Naive thymus-derived CD8-positive, alpha-beta T cell (primary cell): ENCODE data around the gene AKNA. TPM values are rescaled to one million over a fixed set of nuclear protein-coding genes. Genes with fewer than 3 reads are reported as not detected.
A peak's percentile ranks its signal among the peaks of the same experiment; 100 is the strongest.

Experiments
- ATAC-seq, 2 donors: fragments of 150-1000 bp; cut with Tn5 transposase in 1 of 2; sonication (Bioruptor Pico), chemical (Tn5 transposase) in 1 of 2; 1 replicate in 1 of 2; 2 replicates in 1 of 2; pipeline ENCODE4 v1.10.0; 2021; ENCODE audit warnings: mild to moderate bottlenecking in 2 of 2, moderate library complexity in 2 of 2
- POLR2A ChIA-PET: fragments of 350-600 bp; sonication (Branson Sonifier 250); formaldehyde crosslinking; loops from one replicate; lab custom pipeline; 2021; ENCODE audit warnings: antibody characterized with exemption; lab: Charles Lee
- DNase-seq, 10 donors: peaks; one replicate each; pipeline versions ENCODE4 v3.0.0 to v3.0.0-alpha.2; 2020 to 2022
- H3K27ac Mint-ChIP-seq, 10 donors: one replicate each; pipeline ENCODE4 v1.8.0; 2020 to 2022; ENCODE audit warnings: mild to moderate bottlenecking in 10 of 10, mixed read lengths in 10 of 10, moderate library complexity in 4 of 10, inconsistent platforms in 1 of 10
- H3K27me3 Mint-ChIP-seq, 5 donors: one replicate each; pipeline ENCODE4 v1.8.0; 2021 to 2022; ENCODE audit warnings: mixed read lengths in 5 of 5
- H3K36me3 Mint-ChIP-seq, 3 donors: one replicate each; pipeline ENCODE4 v1.8.0; 2020 to 2022; ENCODE audit warnings: mixed read lengths in 3 of 3, mild to moderate bottlenecking in 2 of 3, inconsistent platforms in 1 of 3
- H3K4me1 Mint-ChIP-seq, 4 donors: one replicate each; pipeline ENCODE4 v1.8.0; 2021 to 2022; ENCODE audit warnings: mixed read lengths in 4 of 4
- H3K4me3 Mint-ChIP-seq, 10 donors: one replicate each; pipeline ENCODE4 v1.8.0; 2020 to 2022; ENCODE audit warnings: mild to moderate bottlenecking in 10 of 10, mixed read lengths in 10 of 10, moderate library complexity in 6 of 10, inconsistent platforms in 1 of 10
- H3K9me3 Mint-ChIP-seq, 9 donors: one replicate each; pipeline ENCODE4 v1.8.0; 2020 to 2022; ENCODE audit warnings: mixed read lengths in 9 of 9, mild to moderate bottlenecking in 3 of 9, inconsistent platforms in 1 of 9, moderate library complexity in 1 of 9
- polyA plus RNA-seq, 3 donors: library from polyadenylated mRNA; unstranded; fragments of 300-500 nt; fragmentation: Illumina TruSeq; gene quantifications; one replicate each; pipeline ENCODE4 v1.2.3, GENCODE V29; 2021
- total RNA-seq, 8 experiments: library from RNA in 2 of 8; stranded (reverse) in 2 of 8; gene quantifications; one replicate each; pipeline ENCODE4 v1.2.3 and lab custom pipeline; 2021 to 2026

AKNA gene
- total and polyA plus RNA-seq, 5 experiments from 2014 or later: 12.7 to 430 (median 31.6) TPM

DNA sequence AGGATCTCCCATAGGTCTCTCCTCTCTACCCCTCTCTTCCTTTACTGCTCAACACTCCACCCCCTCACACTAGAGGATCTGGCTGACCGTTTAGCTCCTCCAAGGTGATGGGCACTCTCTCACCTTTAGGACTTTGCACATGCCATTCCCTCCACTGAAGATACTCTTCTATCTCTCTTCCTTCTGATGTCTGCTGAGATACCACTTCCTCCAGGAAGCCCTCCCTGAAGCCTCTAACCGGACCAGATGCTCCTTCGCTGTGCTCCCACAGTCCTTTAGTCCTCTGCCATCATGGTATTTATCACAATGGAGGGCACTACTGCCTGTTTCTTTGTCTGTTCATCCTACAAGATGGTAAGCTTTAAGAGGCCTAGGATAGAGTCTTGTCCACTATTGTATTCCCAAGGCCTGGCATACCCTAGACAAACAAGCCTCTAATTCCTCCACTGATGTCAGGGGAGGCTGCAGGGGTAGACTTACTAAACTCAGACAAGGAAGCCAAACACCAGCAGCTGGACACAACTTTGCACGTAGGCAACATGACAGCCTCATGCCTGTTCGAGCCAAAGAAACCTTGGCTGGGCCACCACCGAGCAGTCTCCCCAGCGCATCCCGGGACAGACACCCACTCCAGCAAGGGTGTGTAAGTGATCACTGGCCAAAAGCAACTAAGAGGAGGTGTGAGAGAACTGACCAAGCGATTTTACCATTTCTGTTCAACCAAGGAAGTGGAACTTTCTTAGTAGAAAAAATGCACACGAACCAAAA is 37.9 kb downstream of the AKNA start:
- H3K4me3 Mint-ChIP-seq: peak overlapping the region in 8 of 10 donors; percentile 40 to 81 (median 64)
- H3K27ac Mint-ChIP-seq: peak overlapping the region; percentile 84 to 96 (median 93)
- no peaks in the 10 kb centered on the region for H3K9me3 Mint-ChIP-seq
- POLR2A ChIA-PET: interaction anchor here (1.0 to 41.6 kb wide), 5 partner anchors 8 to 43 kb away, joined by 4 to 1589 read pairs (median 6); partner anchors contain the start of gene AKNA
- H3K4me1 Mint-ChIP-seq: peaks cover 25 to 64% (median 49%) of the 10 kb centered on the region in 4 donors
- peaks cover 0 to 92% (median 31%) of the 10 kb centered on the region in 3 donors for H3K36me3 Mint-ChIP-seq
- ATAC-seq (no peak), DNase-seq (no peak)
- H3K27me3 Mint-ChIP-seq: no peaks in the 10 kb centered on the region

DNA sequence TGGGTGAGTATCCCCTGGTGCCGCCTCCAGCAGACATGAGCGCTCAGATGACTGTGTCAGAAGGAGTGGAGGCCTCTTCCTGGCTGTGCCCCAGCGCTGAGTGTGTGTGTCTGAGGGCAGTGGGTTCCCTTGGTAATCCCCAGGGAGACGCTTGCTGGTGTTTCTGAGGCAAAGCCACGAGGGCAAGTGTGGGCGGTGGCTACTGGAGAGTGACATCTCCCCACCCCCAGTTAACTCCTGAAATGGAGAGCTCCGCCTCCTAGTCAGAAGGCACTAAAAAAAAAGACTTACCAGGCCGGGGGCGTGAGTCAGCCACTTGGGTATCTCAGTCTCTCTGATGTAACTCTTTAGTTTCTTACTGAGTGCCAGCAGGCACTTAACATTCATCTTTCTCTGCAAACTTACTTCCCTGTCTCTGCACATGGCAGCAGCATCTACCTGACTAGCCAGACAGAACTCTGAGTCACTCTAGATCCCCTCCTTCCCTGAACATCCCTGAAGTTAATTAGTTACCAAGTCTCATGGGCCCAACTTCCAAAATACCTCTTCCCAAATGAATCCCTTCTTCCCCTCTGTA is 38.8 kb downstream of the AKNA start:
- no peaks in the 10 kb centered on the region for H3K27me3 Mint-ChIP-seq
- ATAC-seq: peak; percentile 81 to 82
- H3K27ac Mint-ChIP-seq: peak overlapping the region; percentile 84 to 96 (median 93)
- H3K4me3 Mint-ChIP-seq: peak overlapping the region in 9 of 10 donors; percentile 37 to 81 (median 67)
- DNase-seq: peak in 9 of 10 donors; percentile 37 to 83 (median 59)
- peaks cover 0 to 94% (median 31%) of the 10 kb centered on the region in 3 donors for H3K36me3 Mint-ChIP-seq
- POLR2A ChIA-PET: interaction anchor here (1.0 to 41.6 kb wide), 5 partner anchors 9 to 44 kb away, joined by 4 to 1589 read pairs (median 6); partner anchors contain the start of gene AKNA
- H3K9me3 Mint-ChIP-seq: no peaks in the 10 kb centered on the region
- peaks cover 28 to 66% (median 52%) of the 10 kb centered on the region in 4 donors for H3K4me1 Mint-ChIP-seq

DNA sequence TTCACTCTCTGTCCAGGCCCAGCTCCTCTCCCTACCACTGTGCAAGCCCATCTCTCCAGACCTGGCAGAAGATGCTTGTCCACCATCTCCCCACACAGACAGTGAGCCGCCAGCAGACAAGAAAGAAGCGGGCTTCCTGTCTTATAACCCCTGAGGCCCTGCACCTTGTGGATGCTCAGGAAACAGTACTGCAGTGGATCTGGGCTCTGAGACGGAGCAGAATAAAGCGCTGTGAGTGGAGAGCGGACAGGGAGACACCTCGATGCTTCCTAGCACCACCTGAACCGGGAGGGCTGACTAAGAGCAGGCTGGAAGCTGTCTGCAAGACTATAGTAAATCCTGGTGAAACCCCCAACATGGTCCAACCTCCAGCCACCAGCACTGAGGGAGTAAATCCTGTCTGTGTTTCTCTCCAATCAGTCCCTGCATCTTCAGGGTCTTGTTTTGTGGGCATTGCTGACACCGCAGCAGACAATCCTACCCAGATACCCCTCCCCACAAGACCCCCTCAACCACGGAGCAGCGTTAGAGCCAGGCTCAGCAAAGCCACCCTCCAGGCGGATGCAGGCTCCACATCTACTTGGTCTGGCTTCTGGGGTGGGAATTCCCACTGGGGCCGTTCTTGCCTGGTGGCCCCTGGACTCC is 39.4 kb downstream of the AKNA start:
- H3K9me3 Mint-ChIP-seq: no peaks in the 10 kb centered on the region
- peaks cover 28 to 68% (median 54%) of the 10 kb centered on the region in 4 donors for H3K4me1 Mint-ChIP-seq
- DNase-seq: no peak
- H3K27ac Mint-ChIP-seq: peak overlapping the region; percentile 84 to 96 (median 93)
- POLR2A ChIA-PET: interaction anchor here (1.3 to 41.6 kb wide), 4 partner anchors 10 to 44 kb away, joined by 4 to 1589 read pairs (median 165); partner anchors contain the start of gene AKNA
- H3K4me3 Mint-ChIP-seq: peak overlapping the region in 7 of 10 donors; percentile 9 to 81 (median 36)
- H3K27me3 Mint-ChIP-seq: no peaks in the 10 kb centered on the region
- no peak for ATAC-seq
- peaks cover 0 to 96% (median 31%) of the 10 kb centered on the region in 3 donors for H3K36me3 Mint-ChIP-seq

DNA sequence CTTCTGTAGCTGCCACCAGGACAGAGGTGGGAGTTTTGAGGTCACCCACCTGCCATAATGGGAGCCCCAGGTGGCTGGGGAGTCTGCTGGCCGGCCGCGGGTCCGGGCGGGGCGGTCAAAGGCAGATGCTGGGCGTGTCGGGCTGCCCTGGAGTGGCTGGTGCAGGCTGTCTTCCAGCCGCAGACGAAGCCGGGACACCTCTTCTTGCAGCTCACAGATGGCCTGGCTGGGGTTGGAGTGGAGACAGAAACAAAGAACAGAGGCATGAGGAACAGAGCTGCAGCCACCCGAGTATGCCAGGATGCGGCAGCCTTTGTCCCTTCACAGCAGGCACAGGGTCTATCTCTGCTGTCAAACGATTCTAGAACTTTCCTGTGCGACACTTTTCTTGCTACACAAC is 40.1 kb downstream of the AKNA start:
- Mint-ChIP-seq H3K36me3 (peaks cover 0 to 96% (median 35%) of the 10 kb centered on the region in 3 donors), H3K27ac (peak overlapping the region in 9 of 10 donors; percentile 84 to 96 (median 93)), H3K27me3 (no peaks in the 10 kb centered on the region), H3K4me1 (peaks cover 28 to 68% (median 55%) of the 10 kb centered on the region in 4 donors), H3K4me3 (no peak overlapping the region), H3K9me3 (no peaks in the 10 kb centered on the region)
- DNase-seq: no peak
- no peak for ATAC-seq
- POLR2A ChIA-PET: interaction anchor here (25.1 to 41.6 kb wide), 2 partner anchors 19 to 45 kb away, joined by 324 to 1589 read pairs; partner anchors contain the start of gene AKNA

DNA sequence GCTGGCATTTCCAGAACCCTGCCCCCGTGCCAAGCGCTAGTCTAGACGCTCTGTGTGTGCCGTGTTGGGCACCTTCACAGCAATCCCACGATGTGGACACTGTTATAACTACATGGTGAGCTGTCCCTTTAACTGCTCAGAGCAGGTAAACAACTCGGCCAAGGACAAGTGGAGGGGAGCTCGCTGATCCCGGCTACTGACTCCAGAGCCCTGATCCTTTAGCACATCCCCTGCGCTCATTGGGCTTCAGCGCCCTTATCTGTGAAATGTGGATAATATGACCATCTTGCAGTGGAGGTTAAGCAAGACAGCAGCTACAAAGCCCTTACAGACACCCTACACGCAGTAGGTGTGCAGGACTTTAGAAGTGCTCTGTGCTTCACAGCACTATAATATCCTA is 41.6 kb downstream of the AKNA start:
- Mint-ChIP-seq H3K4me1 (peaks cover 32 to 67% (median 53%) of the 10 kb centered on the region in 4 donors), H3K36me3 (peaks cover 3 to 96% (median 40%) of the 10 kb centered on the region in 3 donors), H3K4me3 (no peak overlapping the region), H3K27me3 (no peaks in the 10 kb centered on the region), H3K27ac (peak overlapping the region in 8 of 10 donors; percentile 3 to 87 (median 52)), H3K9me3 (no peaks in the 10 kb centered on the region)
- DNase-seq: no peak
- POLR2A ChIA-PET: interaction anchor here (25.1 to 41.6 kb wide), 2 partner anchors 21 to 47 kb away, joined by 324 to 1589 read pairs; partner anchors contain the start of gene AKNA
- no peak for ATAC-seq

DNA sequence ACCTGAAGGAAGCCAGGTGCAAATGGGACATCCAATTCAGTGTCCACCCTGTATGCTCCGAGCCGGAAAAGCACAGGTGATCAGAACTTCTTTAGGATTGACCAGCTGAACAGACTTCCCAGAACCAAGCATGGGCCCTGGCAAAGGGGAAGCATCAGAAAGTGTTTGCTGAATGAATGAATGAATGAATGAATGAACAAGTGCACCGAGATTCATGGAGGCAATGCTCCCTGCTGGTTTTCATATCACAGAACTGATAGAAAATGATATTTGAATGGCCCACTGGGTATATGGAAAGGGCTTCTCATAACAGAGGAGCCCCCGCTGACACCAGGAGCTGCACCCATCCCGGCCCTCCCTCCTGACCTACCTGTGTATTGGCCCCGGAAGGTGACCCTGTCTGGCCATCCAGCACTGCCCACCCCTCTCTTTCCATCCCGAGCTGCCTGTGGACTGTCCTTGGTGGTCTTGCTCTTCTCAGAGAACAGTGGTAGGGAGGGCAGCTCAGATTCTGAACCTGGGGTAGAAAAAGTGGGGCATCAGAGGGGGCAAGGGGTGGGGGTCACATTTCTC is 42.2 kb downstream of the AKNA start:
- no peaks in the 10 kb centered on the region for H3K9me3 Mint-ChIP-seq
- no peak for DNase-seq
- H3K27me3 Mint-ChIP-seq: no peaks in the 10 kb centered on the region
- H3K27ac Mint-ChIP-seq: peak overlapping the region in 8 of 10 donors; percentile 11 to 87 (median 64)
- POLR2A ChIA-PET: interaction anchor here (0.6 to 41.6 kb wide), 3 partner anchors 21 to 143 kb away, joined by 3 to 1589 read pairs (median 324); partner anchors contain the start of gene AKNA
- H3K4me3 Mint-ChIP-seq: no peak overlapping the region
- peaks cover 4 to 96% (median 40%) of the 10 kb centered on the region in 3 donors for H3K36me3 Mint-ChIP-seq
- ATAC-seq: no peak
- H3K4me1 Mint-ChIP-seq: peaks cover 31 to 63% (median 52%) of the 10 kb centered on the region in 4 donors

DNA sequence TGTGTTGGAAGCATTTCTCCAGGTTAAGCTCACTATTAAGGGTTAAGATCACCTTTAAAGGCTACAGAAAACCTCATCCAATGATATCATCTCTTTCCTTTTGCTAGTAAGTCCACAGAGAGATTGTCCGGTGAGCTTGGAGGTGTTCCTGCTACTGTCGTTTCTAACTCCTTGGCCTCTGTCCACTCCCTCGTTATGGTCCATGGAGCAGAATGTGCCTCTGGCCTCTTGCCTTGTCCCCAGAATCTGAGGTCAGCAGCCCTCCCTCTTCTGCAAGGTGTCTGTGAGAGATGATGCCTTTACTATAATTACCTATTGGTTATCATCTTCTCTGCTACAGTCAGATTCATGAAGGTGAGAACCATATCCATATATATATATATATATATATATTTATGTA is 43.1 kb downstream of the AKNA start:
- Mint-ChIP-seq H3K9me3 (no peaks in the 10 kb centered on the region), H3K27ac (peak overlapping the region; percentile 14 to 89 (median 68)), H3K36me3 (peaks cover 4 to 96% (median 33%) of the 10 kb centered on the region in 3 donors), H3K4me3 (no peak overlapping the region), H3K27me3 (no peaks in the 10 kb centered on the region), H3K4me1 (peaks cover 24 to 58% (median 48%) of the 10 kb centered on the region in 4 donors)
- ATAC-seq (no peak), DNase-seq (no peak)
- POLR2A ChIA-PET: interaction anchor here (0.6 to 41.6 kb wide), 3 partner anchors 22 to 183 kb away, joined by 3 to 1589 read pairs (median 324); partner anchors contain the start of gene AKNA

DNA sequence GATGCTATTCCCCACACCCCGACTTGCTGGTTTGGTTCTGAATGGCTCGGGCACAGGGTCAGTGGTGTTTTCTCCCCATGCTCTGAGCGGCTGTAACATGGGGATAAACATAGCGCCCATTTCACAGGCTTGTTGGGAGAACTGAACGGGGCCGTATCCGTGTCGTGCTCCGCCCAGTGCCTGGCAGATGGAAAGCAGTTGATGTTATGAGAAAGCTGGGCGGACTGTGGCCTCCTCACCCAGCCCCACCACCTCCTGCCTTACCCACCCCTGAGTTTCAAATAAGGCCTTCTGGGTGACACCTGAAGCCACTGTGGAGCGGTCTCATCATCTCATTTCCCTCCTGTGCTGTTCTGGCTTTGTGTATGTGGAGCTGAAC is 43.6 kb downstream of the AKNA start:
- H3K4me1 Mint-ChIP-seq: peaks cover 18 to 58% (median 45%) of the 10 kb centered on the region in 4 donors

DNA sequence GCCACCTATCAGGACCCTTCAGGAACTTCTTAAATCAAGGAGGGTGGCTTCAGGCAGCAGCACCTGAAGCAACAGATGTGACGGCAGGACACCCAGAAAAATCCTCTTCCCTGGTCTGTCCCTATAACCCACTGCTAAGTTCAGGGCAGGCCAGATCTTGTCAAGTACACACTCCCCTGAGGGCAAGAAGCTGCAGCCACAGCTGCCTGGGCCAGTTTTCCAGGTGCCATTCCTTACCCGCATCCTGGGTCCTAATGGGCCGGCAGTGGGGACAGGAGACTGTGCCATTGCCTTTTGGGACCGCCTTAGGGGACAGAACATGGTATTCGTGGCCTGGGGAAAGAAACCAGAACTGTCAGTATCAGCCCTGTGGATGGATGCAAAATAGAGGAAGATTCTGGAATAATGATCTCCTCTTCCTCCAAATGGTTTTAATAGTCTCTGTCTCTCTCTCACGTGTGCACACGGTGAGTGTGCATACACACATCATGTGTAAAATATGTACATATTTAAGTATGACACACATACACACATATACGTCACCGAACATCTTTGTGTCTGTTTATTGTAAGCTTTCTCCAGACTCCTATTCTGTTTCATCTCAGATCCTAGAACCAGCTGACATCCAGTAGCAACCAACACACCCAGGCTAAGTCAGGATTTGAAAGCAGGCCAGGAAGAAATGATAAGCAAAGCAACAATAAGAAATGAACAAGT is 44.2 kb downstream of the AKNA start:
- no peaks in the 10 kb centered on the region for H3K9me3 Mint-ChIP-seq
- ATAC-seq (no peak), DNase-seq (no peak)
- H3K27me3 Mint-ChIP-seq: no peaks in the 10 kb centered on the region
- H3K27ac Mint-ChIP-seq: peak overlapping the region; percentile 53 to 89 (median 76)
- POLR2A ChIA-PET: interaction anchor here (25.1 to 41.6 kb wide), 2 partner anchors 23 to 49 kb away, joined by 324 to 1589 read pairs; partner anchors contain the start of gene AKNA
- H3K4me1 Mint-ChIP-seq: peaks cover 14 to 56% (median 42%) of the 10 kb centered on the region in 4 donors
- peaks cover 4 to 96% (median 33%) of the 10 kb centered on the region in 3 donors for H3K36me3 Mint-ChIP-seq
- no peak overlapping the region for H3K4me3 Mint-ChIP-seq

More for the DNA sequence above, 43.6 kb downstream of the AKNA start:
- Mint-ChIP-seq H3K36me3 (peaks cover 4 to 96% (median 32%) of the 10 kb centered on the region in 3 donors), H3K9me3 (no peaks in the 10 kb centered on the region), H3K4me3 (no peak overlapping the region), H3K27ac (peak overlapping the region in 9 of 10 donors; percentile 14 to 89 (median 55)), H3K27me3 (no peaks in the 10 kb centered on the region)
- DNase-seq (no peak), ATAC-seq (no peak)
- POLR2A ChIA-PET: interaction anchor here (25.1 to 41.6 kb wide), 2 partner anchors 23 to 49 kb away, joined by 324 to 1589 read pairs; partner anchors contain the start of gene AKNA

DNA sequence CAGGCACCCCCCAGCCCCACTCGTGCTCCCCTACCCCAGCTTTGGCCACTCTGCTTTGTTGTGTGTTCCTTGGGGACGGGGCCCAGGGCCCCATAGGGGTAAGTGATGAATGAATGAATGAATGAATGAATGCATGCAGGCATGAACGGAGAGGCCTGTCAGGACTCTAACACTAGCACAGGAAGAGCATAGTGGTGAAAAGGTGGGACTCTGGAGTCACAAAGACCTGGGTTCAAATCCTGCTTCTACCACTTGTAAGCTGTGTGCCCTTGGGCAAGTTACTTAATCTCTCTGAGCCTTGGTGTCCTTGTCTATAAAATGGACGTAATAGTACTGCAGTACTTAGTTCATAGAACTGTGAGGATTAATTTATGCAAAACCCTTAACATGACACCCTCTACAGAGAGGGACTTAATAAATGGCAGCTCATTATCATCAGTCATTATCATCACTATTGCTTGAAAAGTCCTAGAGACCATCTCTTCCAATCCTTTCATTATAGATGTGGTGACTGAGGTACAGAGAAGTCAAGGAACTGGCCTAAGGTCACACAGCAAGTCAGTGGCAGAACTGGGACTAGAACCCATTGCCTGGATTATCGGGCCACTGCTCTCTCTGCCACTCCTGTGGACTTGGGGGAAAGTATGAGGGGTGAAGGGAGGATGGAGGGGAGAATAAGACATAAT is 44.9 kb downstream of the AKNA start:
- Mint-ChIP-seq H3K27ac (peak overlapping the region; percentile 52 to 88 (median 74)), H3K4me1 (peaks cover 9 to 49% (median 39%) of the 10 kb centered on the region in 4 donors), H3K4me3 (no peak overlapping the region), H3K27me3 (no peaks in the 10 kb centered on the region), H3K9me3 (no peaks in the 10 kb centered on the region), H3K36me3 (peaks cover 4 to 96% (median 28%) of the 10 kb centered on the region in 3 donors)
- ATAC-seq (no peak), DNase-seq (no peak)
- POLR2A ChIA-PET: interaction anchor here (25.1 to 41.6 kb wide), 2 partner anchors 24 to 50 kb away, joined by 324 to 1589 read pairs; partner anchors contain the start of gene AKNA
